SK-N-SH (cell line): ENCODE results near the gene DGCR2.
A peak's percentile ranks its signal among the peaks of the same experiment; 100 is the strongest.

Experiments used
- CTCF ChIP-seq: fragments of 200-600 bp; sonication (generic); IDR thresholded peaks from 2 replicates; pipeline ENCODE4 v1.6.1; 2017; ENCODE audit warnings: antibody characterized with exemption, mild to moderate bottlenecking, moderate library complexity
- MAX ChIP-seq: IDR thresholded peaks from 2 replicates; pipeline ENCODE4 v1.4.0; 2012; ENCODE audit warnings: low read depth
- POLR2AphosphoS5 ChIP-seq: IDR thresholded peaks from 2 replicates; pipeline ENCODE4 v1.6.1; 2012; ENCODE audit warnings: low read depth, low read length
- RAD21 ChIP-seq: IDR thresholded peaks from 2 replicates; pipeline ENCODE4 v1.6.1; 2012; ENCODE audit warnings: mild to moderate bottlenecking, low read length
- TCF12 ChIP-seq: IDR thresholded peaks from 2 replicates; pipeline ENCODE4 v1.4.0; 2012

- no peak for TF ChIP-seq MAX
- peak; percentile 13; the same call in 1 of the 2 replicates for TF ChIP-seq CTCF
- no peak for TF ChIP-seq POLR2AphosphoS5
- no peak for TF ChIP-seq RAD21
- TF ChIP-seq TCF12: no peak
Observed at GRCh38 chr22:19168088-19168890, 46.1 kb upstream of the DGCR2 start.
